Stimulated activated memory B cell treated with anti-CD40 and anti-IgM and Interleukin-4, amounts not matched to agents 10 μg/mL and 1 μg/mL and 100 μg/mL, for 72 hours (primary cell): ENCODE measurements around the gene RBM11.
"Not testable (repeated sequence)": the region's sequence is repeated elsewhere in the genome, so short reads cannot be mapped to it uniquely, and the experiment has no call there.

Source experiments
- ATAC-seq: fragments of 150-1000 bp; cut with Tn5 transposase; 2 replicates; pipeline ENCODE4 v1.10.0; 2021
- H3K27ac Mint-ChIP-seq: one replicate; pipeline ENCODE4 v1.8.0; 2022; ENCODE audit warnings: mild to moderate bottlenecking, mixed read lengths
- H3K27me3 Mint-ChIP-seq: one replicate; pipeline ENCODE4 v1.8.0; 2022; ENCODE audit warnings: mixed read lengths
- H3K36me3 Mint-ChIP-seq: one replicate; pipeline ENCODE4 v1.8.0; 2022; ENCODE audit warnings: mixed read lengths
- H3K4me1 Mint-ChIP-seq: one replicate; pipeline ENCODE4 v1.8.0; 2022; ENCODE audit warnings: mixed read lengths
- H3K4me3 Mint-ChIP-seq: one replicate; pipeline ENCODE4 v1.8.0; 2022; ENCODE audit warnings: mild to moderate bottlenecking, moderate library complexity, mixed read lengths
- H3K9me3 Mint-ChIP-seq: one replicate; pipeline ENCODE4 v1.8.0; 2022; ENCODE audit warnings: mixed read lengths

RBM11 gene

DNA sequence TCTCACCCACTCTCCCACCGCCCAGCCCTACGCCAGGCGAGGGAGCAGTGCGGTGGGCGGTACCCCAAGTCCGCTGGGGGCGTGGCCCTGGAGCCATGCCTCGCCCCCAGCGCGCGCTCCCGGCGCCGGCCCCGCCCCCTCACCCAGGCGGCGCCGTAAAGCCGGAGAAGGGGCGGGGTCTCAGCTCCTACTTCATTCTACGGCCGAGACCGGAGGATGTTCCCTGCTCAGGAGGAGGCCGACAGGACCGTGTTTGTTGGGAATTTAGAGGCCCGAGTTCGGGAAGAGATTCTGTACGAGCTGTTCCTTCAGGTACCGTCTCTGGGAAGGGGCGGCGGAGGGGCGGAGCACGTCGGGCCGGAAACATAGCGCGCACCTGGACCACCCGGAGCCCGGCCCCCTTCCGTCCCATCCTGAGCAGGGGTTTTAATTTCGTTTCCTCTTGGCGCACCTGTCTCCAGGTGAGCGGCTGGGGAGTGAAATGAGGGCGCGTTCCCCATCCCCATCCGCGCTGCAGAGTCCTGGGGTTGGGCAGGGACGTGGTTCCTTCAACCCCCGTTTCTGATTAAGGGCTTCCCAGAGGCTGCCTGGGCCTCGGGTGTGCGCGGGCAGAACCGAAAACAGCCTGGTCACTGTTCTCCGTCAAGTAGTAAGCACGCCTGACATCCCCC is at the start of gene RBM11:
Gene RBM11 (plus strand): TSS at position 187 of the 671 bp plus-strand sequence. CDS start 30 bp downstream, at position 217.
- Mint-ChIP-seq H3K9me3 (no peaks in the 10 kb centered on the region), H3K27ac (peak within 1 kb of the TSS; percentile 67), H3K4me3 (peak within 1 kb of the TSS; percentile 88), H3K4me1 (peaks cover 6% of the 10 kb centered on the region), H3K36me3 (no peaks in the 10 kb centered on the region), H3K27me3 (no peaks in the 10 kb centered on the region)
- ATAC-seq, result peak; percentile 98

- not testable (repeated sequence) for H3K4me1 Mint-ChIP-seq, H3K36me3 Mint-ChIP-seq, ATAC-seq, H3K27ac Mint-ChIP-seq, H3K9me3 Mint-ChIP-seq, H3K4me3 Mint-ChIP-seq, H3K27me3 Mint-ChIP-seq
These were observed 49.3 kb upstream of the RBM11 start for GRCh38 chr21:14166463-14167223.

DNA sequence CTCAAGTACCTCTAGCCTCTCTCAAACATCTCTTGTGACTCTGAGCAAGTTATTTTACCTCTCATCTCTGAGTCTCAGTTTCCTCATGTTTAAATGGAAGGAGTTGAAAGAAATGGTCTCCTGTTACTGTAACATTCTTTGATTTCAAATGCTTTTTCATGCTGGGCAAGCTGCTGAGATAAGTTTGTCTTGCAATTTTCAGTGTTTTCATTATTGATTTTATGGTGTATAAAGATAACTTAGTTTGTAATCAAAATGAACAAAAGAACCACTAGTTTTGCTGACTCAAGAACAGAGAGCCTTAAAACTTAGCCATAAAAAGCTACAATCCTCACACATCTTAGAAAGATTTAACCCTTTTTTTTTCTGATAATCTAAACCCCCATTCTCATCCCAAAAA is 9.7 kb upstream of the RBM11 start:
- ATAC-seq, result no peak
- Mint-ChIP-seq H3K27me3 (no peaks in the 10 kb centered on the region), H3K4me3 (no peak overlapping the region), H3K36me3 (no peaks in the 10 kb centered on the region), H3K4me1 (no peaks in the 10 kb centered on the region), H3K9me3 (peaks cover under 1% of the 10 kb centered on the region), H3K27ac (no peak overlapping the region)

DNA sequence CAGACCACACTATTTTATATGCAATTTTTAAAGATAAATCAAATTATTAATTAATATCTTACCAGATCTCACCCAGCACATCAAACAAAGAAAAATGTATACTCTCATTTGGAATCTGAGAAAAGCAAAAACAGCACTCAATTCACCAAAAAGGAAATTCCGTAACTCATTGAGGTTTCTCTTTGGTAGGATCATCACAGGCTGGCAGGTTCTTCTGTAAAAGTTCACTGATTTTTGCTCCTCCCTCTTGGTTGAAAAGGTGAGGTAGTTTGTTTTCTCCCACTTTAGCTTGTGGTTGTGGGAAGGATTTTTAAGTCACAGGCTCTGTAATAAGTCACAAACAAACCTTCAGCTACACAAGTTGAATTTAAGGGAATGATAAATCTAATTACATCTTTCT is 5.2 kb upstream of the RBM11 start, which contains the start of gene LIPI:
Gene LIPI (minus strand): TSS at position 218 of the 400 bp plus-strand sequence. CDS start 110 bp downstream, at position 108.
- no peaks in the 10 kb centered on the region for H3K36me3 Mint-ChIP-seq
- H3K27me3 Mint-ChIP-seq, result no peaks in the 10 kb centered on the region
- no peaks in the 10 kb centered on the region for H3K4me1 Mint-ChIP-seq
- no peak within 1 kb of the TSS for H3K4me3 Mint-ChIP-seq
- H3K27ac Mint-ChIP-seq, result no peak within 1 kb of the TSS
- H3K9me3 Mint-ChIP-seq, result no peaks in the 10 kb centered on the region
- no peak for ATAC-seq

DNA sequence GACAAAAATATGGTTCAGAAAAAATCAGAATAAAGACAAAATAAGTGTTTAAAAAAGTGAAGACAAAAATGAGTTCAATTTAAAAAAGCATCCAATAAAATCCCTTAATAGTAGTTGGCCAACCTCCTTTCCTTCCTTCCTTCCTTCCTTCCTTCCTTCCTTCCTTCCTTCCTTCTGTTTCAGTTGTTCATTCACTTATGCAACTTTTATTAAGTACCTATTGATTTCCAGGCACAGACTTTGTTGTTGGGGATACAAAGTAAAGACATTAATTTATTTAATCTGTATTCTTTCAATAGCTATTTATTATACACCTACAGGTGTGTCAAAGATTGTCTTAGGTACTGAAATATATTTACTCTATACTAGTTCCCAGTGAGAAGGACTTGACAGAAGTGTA is 2.8 kb upstream of the RBM11 start:
- no peak overlapping the region for H3K27ac Mint-ChIP-seq
- H3K9me3 Mint-ChIP-seq, result no peaks in the 10 kb centered on the region
- no peaks in the 10 kb centered on the region for H3K27me3 Mint-ChIP-seq
- peaks cover 6% of the 10 kb centered on the region for H3K4me1 Mint-ChIP-seq
- no peaks in the 10 kb centered on the region for H3K36me3 Mint-ChIP-seq
- no peak overlapping the region for H3K4me3 Mint-ChIP-seq
- no peak for ATAC-seq

- no peak for ATAC-seq
- H3K4me3 Mint-ChIP-seq, result no peak overlapping the region
- peaks cover 11% of the 10 kb centered on the region for H3K36me3 Mint-ChIP-seq
- no peaks in the 10 kb centered on the region for H3K27me3 Mint-ChIP-seq
- H3K9me3 Mint-ChIP-seq, result peaks cover under 1% of the 10 kb centered on the region
- no peaks in the 10 kb centered on the region for H3K4me1 Mint-ChIP-seq
- H3K27ac Mint-ChIP-seq, result no peak overlapping the region
These were observed 7.4 kb downstream of the RBM11 start for GRCh38 chr21:14223365-14223764.

DNA sequence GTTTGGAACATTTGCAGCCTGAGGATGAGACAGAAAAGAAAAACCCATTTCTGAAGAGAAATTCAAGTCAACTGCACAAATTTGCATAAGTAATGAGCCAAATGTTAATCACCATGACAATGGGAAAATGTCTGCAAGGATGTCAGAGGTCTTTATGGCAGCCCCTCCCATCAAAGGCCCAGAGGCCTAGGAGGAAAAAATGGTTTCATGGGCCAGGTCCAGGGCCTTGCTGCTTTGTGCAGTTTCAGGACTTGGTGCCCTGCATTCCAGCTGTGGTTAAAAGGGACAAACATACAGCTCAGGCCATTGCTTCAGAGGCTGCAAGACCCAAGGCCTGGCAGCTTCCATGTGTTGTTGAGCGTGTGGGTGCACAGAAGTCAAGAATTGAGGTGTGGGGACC is 13.4 kb downstream of the RBM11 start:
- peaks cover 4% of the 10 kb centered on the region for H3K27me3 Mint-ChIP-seq
- H3K4me3 Mint-ChIP-seq, result no peak overlapping the region
- H3K4me1 Mint-ChIP-seq, result no peaks in the 10 kb centered on the region
- no peak overlapping the region for H3K27ac Mint-ChIP-seq
- peaks cover 13% of the 10 kb centered on the region for H3K36me3 Mint-ChIP-seq
- no peak for ATAC-seq
- peaks cover 11% of the 10 kb centered on the region for H3K9me3 Mint-ChIP-seq

DNA sequence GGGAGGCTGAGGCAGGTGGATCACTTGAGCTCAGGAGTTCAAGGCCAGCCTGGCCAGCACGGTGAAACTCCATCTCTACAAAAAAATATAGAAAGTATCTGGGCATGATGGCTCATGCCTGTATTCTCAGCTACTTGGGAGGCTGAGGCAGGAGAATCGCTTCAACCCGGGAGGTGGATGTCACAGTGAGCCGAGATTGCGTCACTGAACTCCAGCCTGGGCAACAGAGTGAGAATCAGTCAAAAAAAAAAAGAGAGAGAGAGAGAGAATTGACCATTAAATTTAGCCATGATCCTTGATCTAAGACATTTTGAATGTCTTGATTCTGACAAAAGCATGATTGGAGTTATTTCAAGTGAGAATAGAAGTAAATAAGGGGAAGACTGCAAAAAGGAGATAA is 19.1 kb downstream of the RBM11 start:
- H3K27me3 Mint-ChIP-seq, result peaks cover 17% of the 10 kb centered on the region
- no peak for ATAC-seq
- H3K9me3 Mint-ChIP-seq, result peaks cover 3% of the 10 kb centered on the region
- H3K27ac Mint-ChIP-seq, result no peak overlapping the region
- no peak overlapping the region for H3K4me3 Mint-ChIP-seq
- H3K36me3 Mint-ChIP-seq, result no peaks in the 10 kb centered on the region
- no peaks in the 10 kb centered on the region for H3K4me1 Mint-ChIP-seq

DNA sequence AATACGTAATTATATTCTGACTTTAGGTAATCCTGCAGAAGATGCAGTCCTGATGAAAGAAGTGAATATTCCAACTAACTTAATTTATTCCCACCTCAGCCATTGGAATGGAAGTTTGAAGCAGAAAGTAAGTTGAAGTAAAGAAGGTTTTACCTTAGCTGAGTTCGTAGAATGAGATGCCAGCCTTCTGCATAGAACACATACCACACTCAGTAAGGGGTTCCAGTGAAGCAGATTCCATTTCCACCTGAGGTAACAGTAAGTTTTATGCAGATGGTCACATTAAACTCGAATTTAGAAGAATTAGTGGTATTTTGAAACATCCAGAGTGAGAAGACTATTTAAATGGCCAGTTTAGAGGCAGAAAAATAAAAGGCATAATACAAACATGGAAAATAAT is 20.2 kb downstream of the RBM11 start:
- no peak for ATAC-seq
- peaks cover 17% of the 10 kb centered on the region for H3K27me3 Mint-ChIP-seq
- H3K4me1 Mint-ChIP-seq, result no peaks in the 10 kb centered on the region
- no peak overlapping the region for H3K4me3 Mint-ChIP-seq
- H3K36me3 Mint-ChIP-seq, result no peaks in the 10 kb centered on the region
- H3K9me3 Mint-ChIP-seq, result no peaks in the 10 kb centered on the region
- no peak overlapping the region for H3K27ac Mint-ChIP-seq

- Mint-ChIP-seq H3K4me3 (no peak overlapping the region), H3K36me3 (no peaks in the 10 kb centered on the region), H3K9me3 (no peaks in the 10 kb centered on the region), H3K27ac (no peak overlapping the region), H3K4me1 (no peaks in the 10 kb centered on the region), H3K27me3 (peaks cover 14% of the 10 kb centered on the region)
- no peak for ATAC-seq
These were observed 23.3 kb downstream of the RBM11 start for GRCh38 chr21:14239281-14239680.

DNA sequence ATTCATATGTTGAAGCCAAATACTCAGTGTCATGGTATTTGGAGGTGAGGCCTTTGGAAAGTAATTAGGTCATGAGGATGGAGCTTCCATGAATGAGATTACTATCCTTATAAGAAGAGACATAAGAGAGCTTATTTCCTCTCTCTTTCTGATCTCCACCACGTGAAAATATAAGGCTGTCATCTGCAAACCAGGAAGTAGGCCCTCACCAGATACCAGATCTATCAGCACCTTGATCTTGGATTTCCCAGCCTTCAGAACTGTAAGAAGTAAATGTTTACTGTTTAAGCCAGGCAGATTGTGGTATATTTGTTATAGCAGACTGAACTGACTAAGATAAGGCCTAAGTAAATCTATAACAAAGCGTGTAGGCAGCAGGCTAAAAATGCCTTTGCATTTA is 25.3 kb downstream of the RBM11 start:
- Mint-ChIP-seq H3K27me3 (no peaks in the 10 kb centered on the region), H3K4me3 (no peak overlapping the region), H3K4me1 (no peaks in the 10 kb centered on the region), H3K9me3 (no peaks in the 10 kb centered on the region), H3K36me3 (no peaks in the 10 kb centered on the region), H3K27ac (no peak overlapping the region)
- no peak for ATAC-seq

DNA sequence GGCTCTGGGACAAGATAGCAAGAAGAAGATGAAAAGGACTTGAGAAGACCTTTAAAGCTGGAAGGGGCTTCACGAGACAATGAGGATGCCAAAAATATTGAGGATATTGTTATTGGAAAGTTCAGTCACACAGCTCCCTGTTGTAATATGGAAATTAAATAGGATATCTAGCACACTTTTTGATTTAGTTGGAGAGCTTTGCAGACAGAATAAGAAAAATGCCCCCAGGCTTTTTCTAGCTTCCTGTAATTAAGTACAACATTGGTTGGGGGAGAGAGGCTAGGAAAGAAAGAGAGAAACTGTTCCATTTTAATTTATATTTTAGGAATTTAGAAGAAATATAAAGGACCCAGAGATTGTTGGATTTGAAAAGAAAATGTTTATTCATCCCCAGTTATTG is 27.5 kb downstream of the RBM11 start:
- Mint-ChIP-seq H3K27ac (no peak overlapping the region), H3K27me3 (peaks cover 10% of the 10 kb centered on the region), H3K4me1 (no peaks in the 10 kb centered on the region), H3K9me3 (no peaks in the 10 kb centered on the region), H3K36me3 (no peaks in the 10 kb centered on the region), H3K4me3 (no peak overlapping the region)
- ATAC-seq, result no peak

DNA sequence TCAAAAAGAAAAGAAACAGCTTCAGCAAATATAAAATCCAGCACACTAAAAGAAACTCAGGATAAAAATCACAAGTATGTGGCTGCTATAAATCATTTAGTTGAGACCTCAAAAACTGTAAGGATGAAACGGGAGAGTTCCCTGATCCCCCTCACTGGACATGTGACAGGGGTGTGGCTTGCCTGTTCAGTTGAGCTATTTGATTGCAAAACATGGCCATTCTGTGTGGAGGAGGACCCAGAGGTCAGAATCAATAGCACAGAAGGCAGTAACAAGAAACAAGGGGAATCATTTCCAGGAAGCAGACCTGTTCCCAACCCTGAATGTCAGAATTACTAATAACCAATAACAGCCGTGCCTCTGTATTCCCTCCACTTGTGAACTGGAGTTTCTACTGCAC is 27.9 kb downstream of the RBM11 start:
- H3K27ac Mint-ChIP-seq, result no peak overlapping the region
- H3K27me3 Mint-ChIP-seq, result peaks cover 15% of the 10 kb centered on the region
- no peaks in the 10 kb centered on the region for H3K4me1 Mint-ChIP-seq
- H3K36me3 Mint-ChIP-seq, result no peaks in the 10 kb centered on the region
- H3K9me3 Mint-ChIP-seq, result no peaks in the 10 kb centered on the region
- no peak overlapping the region for H3K4me3 Mint-ChIP-seq
- ATAC-seq, result no peak

GRCh38 chr21:14244911-14245310 is 29.0 kb downstream of the RBM11 start:
- peaks cover 2% of the 10 kb centered on the region for H3K9me3 Mint-ChIP-seq
- no peak for ATAC-seq
- no peaks in the 10 kb centered on the region for H3K36me3 Mint-ChIP-seq
- H3K4me3 Mint-ChIP-seq, result no peak overlapping the region
- H3K27me3 Mint-ChIP-seq, result peaks cover 16% of the 10 kb centered on the region
- no peaks in the 10 kb centered on the region for H3K4me1 Mint-ChIP-seq
- no peak overlapping the region for H3K27ac Mint-ChIP-seq

DNA sequence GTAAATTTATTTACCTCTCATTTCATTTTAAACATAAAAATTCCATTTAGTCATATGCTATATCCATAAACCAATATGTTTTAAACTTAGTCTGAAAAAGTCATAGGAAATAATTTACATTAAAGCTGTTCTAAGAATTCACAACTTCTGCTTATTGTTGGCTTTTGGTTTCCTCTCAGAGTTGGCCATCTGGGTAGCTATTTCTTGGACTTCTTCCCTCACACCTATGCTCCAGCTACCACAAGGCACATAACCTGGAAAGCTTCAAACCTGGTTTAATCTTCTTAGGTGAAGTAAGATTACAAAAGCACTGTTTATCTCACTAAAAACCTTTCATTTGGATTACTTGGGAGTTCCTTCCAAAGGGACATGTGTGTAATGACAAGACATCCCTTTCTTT is 29.8 kb downstream of the RBM11 start:
- peaks cover 4% of the 10 kb centered on the region for H3K9me3 Mint-ChIP-seq
- no peaks in the 10 kb centered on the region for H3K36me3 Mint-ChIP-seq
- ATAC-seq, result no peak
- peaks cover 16% of the 10 kb centered on the region for H3K27me3 Mint-ChIP-seq
- no peak overlapping the region for H3K27ac Mint-ChIP-seq
- no peaks in the 10 kb centered on the region for H3K4me1 Mint-ChIP-seq
- no peak overlapping the region for H3K4me3 Mint-ChIP-seq

DNA sequence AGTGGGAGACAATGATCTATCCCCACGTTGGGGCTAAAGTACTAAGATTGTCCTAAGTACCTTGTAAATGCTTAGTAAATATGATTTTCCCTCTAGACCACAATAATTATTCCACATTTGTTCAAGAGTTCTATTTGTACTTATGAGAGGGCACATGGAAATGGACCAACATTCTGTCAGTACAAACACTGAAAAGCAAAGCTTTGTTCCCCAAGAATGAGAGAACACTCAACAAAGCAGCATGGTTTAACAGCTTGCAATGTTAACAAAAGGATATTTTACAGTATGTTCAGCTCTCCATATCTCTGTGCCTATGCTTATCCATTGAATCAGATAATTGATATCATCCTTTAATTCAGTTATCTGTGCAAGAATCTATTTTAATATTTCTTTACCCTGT is 35.4 kb downstream of the RBM11 start:
- peaks cover 7% of the 10 kb centered on the region for H3K4me1 Mint-ChIP-seq
- ATAC-seq, result no peak
- H3K27me3 Mint-ChIP-seq, result peaks cover 27% of the 10 kb centered on the region
- H3K36me3 Mint-ChIP-seq, result no peaks in the 10 kb centered on the region
- H3K27ac Mint-ChIP-seq, result no peak overlapping the region
- no peak overlapping the region for H3K4me3 Mint-ChIP-seq
- H3K9me3 Mint-ChIP-seq, result peaks cover 4% of the 10 kb centered on the region
